ENCODE measurements around the gene PRICKLE1. TPM values are rescaled to one million over a fixed set of nuclear protein-coding genes. Genes with fewer than 3 reads are reported as not detected.
"Not testable (repeated sequence)": the region's sequence is repeated elsewhere in the genome, so short reads cannot be mapped to it uniquely, and the experiment has no call there.

PRICKLE1 gene
- total RNA-seq, 6 experiments from 2014 or later: 3.7 to 10.0 (median 8.6) TPM

DNA sequence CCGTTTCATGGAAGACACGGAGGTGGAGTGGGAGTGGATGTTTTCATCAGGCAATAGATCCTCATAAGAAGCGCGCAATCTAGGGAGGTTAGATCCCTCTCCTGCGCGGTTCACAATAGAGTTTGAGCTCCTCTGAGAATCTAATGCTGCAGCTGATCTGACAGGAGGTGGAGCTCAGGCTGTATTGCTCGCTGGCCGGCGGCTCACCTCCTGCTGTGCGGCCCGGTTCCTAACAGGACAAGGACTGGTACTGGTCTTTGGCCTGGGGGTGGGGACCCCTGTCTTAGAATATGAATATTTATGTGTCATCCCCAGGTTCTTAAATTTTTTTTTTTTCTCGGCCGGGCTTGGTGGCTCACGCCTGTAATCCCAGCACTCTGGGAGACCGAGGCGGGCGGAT lies 36.7 kb downstream of the PRICKLE1 start:
- Mint-ChIP-seq H3K27ac (no peak overlapping the region), H3K4me3 (no peak overlapping the region), H3K36me3 (ENCODE audit: low read depth) (no peaks in the 10 kb centered on the region), H3K27me3 (ENCODE audit: insufficient read depth) (peaks cover 6% of the 10 kb centered on the region), H3K4me1 (ENCODE audit: low read depth) (no peaks in the 10 kb centered on the region), H3K9me3 (no peaks in the 10 kb centered on the region)
- no peak for TF ChIP-seq CTCF (IDR thresholded peaks at IDR 0.05)
- no peak for DNase-seq

- no peak for TF ChIP-seq CTCF (IDR thresholded peaks at IDR 0.05)
- H3K9me3 Mint-ChIP-seq: no peaks in the 10 kb centered on the region
- H3K36me3 Mint-ChIP-seq (ENCODE audit: low read depth): no peaks in the 10 kb centered on the region
- H3K4me1 Mint-ChIP-seq (ENCODE audit: low read depth): no peaks in the 10 kb centered on the region
- DNase-seq: no peak
- H3K4me3 Mint-ChIP-seq: no peak overlapping the region
- no peak overlapping the region for H3K27ac Mint-ChIP-seq
- peaks cover 6% of the 10 kb centered on the region for H3K27me3 Mint-ChIP-seq (ENCODE audit: insufficient read depth)
Observed at GRCh38 chr12:42550800-42551199, 38.7 kb downstream of the PRICKLE1 start.

DNA sequence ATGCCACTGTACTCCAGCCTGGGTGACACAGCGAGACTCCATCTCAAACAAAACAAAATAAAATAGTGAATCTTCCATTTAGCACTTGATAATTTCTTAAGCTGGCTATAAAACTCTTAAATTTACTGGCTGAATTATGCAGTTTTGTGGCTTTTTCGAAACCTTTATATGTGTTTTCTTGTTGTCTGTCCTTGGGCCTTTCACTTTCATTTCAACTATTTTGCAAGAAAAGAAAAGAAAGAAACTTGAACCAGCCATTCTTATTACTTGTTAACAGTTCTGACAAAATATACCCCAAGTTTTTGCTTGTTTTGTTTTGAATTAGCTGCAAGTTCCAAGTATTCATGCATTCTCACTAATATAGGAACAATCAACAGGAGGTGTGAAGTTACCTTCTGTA lies 42.8 kb downstream of the PRICKLE1 start:
- no peaks in the 10 kb centered on the region for H3K4me1 Mint-ChIP-seq (ENCODE audit: low read depth)
- H3K36me3 Mint-ChIP-seq (ENCODE audit: low read depth): no peaks in the 10 kb centered on the region
- no peak for TF ChIP-seq CTCF (IDR thresholded peaks at IDR 0.05)
- DNase-seq: no peak
- peak overlapping the region; percentile 55; the same call in 1 of the 2 replicates for H3K4me3 Mint-ChIP-seq
- H3K9me3 Mint-ChIP-seq: no peaks in the 10 kb centered on the region
- no peak overlapping the region for H3K27ac Mint-ChIP-seq
- no peaks in the 10 kb centered on the region; the same call in 1 of the 2 replicates for H3K27me3 Mint-ChIP-seq (ENCODE audit: insufficient read depth)

GRCh38 chr12:42541965-42542364 lies 47.6 kb downstream of the PRICKLE1 start:
- Mint-ChIP-seq H3K4me3 (no peak overlapping the region), H3K36me3 (ENCODE audit: low read depth) (no peaks in the 10 kb centered on the region), H3K4me1 (ENCODE audit: low read depth) (no peaks in the 10 kb centered on the region), H3K27ac (no peak overlapping the region), H3K27me3 (ENCODE audit: insufficient read depth) (no peaks in the 10 kb centered on the region), H3K9me3 (no peaks in the 10 kb centered on the region)
- TF ChIP-seq CTCF (IDR thresholded peaks at IDR 0.05): no peak
- no peak for DNase-seq

DNA sequence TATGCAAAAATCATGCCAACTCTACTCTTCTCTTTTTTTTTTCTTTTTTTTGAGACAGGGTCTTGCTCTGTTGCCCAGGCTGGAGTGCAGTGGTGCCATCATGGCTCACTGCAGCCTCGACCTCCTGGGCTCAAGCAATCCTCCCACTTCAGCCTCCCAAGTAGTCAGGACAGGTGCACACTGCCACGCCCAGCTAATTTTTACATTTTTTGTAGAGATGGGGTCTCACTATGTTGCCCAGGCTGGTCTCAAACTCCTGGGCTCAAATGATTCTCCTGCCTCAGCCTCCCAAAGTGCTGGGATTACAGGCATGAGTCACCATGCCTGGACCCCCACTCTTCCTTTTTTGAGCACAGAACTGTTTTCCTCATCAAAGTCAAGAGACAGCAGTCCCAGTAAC lies 48.2 kb downstream of the PRICKLE1 start:
- H3K9me3 Mint-ChIP-seq; H3K27ac Mint-ChIP-seq; H3K4me1 Mint-ChIP-seq (ENCODE audit: low read depth); H3K27me3 Mint-ChIP-seq (ENCODE audit: insufficient read depth); H3K36me3 Mint-ChIP-seq (ENCODE audit: low read depth); DNase-seq; H3K4me3 Mint-ChIP-seq: not testable (repeated sequence)

DNA sequence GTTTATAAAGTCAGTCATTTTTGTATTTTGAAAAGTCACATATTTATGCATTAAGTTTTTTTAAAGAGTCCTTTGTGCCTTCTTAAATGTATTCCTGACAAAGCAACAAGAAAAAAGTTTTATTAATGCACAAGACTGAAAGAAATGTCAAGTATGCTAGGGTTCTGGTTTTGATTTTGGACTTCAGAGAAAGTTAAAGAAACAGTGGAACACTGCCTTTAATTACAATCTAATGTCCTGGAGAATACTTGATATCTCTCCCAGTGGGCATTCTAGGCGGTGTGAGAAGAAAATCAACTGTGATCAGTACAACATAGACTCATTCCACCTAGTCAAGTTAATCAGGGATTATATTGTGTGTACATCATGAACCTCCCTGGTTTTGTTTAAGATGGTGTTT lies 49.9 kb downstream of the PRICKLE1 start:
- Mint-ChIP-seq H3K27ac (no peak overlapping the region), H3K27me3 (ENCODE audit: insufficient read depth) (peaks cover 4% of the 10 kb centered on the region; the same call in 1 of the 2 replicates), H3K4me1 (ENCODE audit: low read depth) (no peaks in the 10 kb centered on the region)

More for the DNA sequence above, 49.9 kb downstream of the PRICKLE1 start:
- Mint-ChIP-seq H3K36me3 (ENCODE audit: low read depth) (no peaks in the 10 kb centered on the region), H3K9me3 (no peaks in the 10 kb centered on the region), H3K4me3 (no peak overlapping the region)
- no peak for DNase-seq
- TF ChIP-seq CTCF (IDR thresholded peaks at IDR 0.05): no peak

Measured in HFFc6 (cell line).